Lung (tissue), 12 donors: ENCODE data around the gene ZNF83. TPM values are rescaled to one million over a fixed set of nuclear protein-coding genes. Genes with fewer than 3 reads are reported as not detected.
"Not testable (repeated sequence)": the region's sequence is repeated elsewhere in the genome, so short reads cannot be mapped to it uniquely, and the experiment has no call there.

Experiments
- ATAC-seq: fragments of 200-7000 bp; cut with Tn5 transposase; one replicate; pipeline ENCODE4 v1.9.1; 2020; ENCODE audit warnings: moderate number of reproducible peaks; ENCODE audit not compliant: insufficient read depth, low FRiP score
- DNase-seq, 3 donors: peaks; one replicate each; pipeline ENCODE4 v3.0.0-alpha.2; 2013 to 2017
- H3K27ac ChIP-seq, 2 donors: one replicate each; pipeline ENCODE4 v1.5.1; 2013; ENCODE audit warnings: mild to moderate bottlenecking in 2 of 2, moderate library complexity in 2 of 2, control low read depth in 1 of 2, inconsistent platforms in 1 of 2, low read depth in 1 of 2, low read length in 1 of 2
- H3K27me3 ChIP-seq, 3 donors: one replicate each; pipeline ENCODE4 v1.5.1; 2013; ENCODE audit warnings: low read length in 2 of 3; ENCODE audit not compliant: control insufficient read depth in 3 of 3, insufficient read depth in 3 of 3
- H3K36me3 ChIP-seq, 4 donors: one replicate each; pipeline ENCODE4 v1.5.1; 2013; ENCODE audit warnings: low read length in 4 of 4, mild to moderate bottlenecking in 1 of 4, moderate library complexity in 1 of 4; ENCODE audit not compliant: control insufficient read depth in 4 of 4, insufficient read depth in 4 of 4
- H3K4me1 ChIP-seq, 5 donors: one replicate each; pipeline ENCODE4 v1.5.1; 2013; ENCODE audit warnings: low read length in 5 of 5, mild to moderate bottlenecking in 2 of 5, moderate library complexity in 1 of 5; ENCODE audit not compliant: control insufficient read depth in 5 of 5, insufficient read depth in 5 of 5
- H3K4me3 ChIP-seq: one replicate; pipeline ENCODE4 v1.5.1; 2013; ENCODE audit warnings: mild to moderate bottlenecking, control low read depth, moderate library complexity
- H3K9ac ChIP-seq, 2 donors: one replicate each; pipeline ENCODE4 v1.5.1; 2013; ENCODE audit warnings: low read length in 2 of 2, control low read depth in 1 of 2; ENCODE audit not compliant: insufficient read depth in 1 of 2
- H3K9me3 ChIP-seq, 4 donors: one replicate each; pipeline ENCODE4 v1.5.1; 2013; ENCODE audit warnings: low read length in 3 of 4, mild to moderate bottlenecking in 1 of 4, moderate library complexity in 1 of 4; ENCODE audit not compliant: control insufficient read depth in 4 of 4, insufficient read depth in 3 of 4
- CTCF ChIP-seq: IDR thresholded peaks from 2 replicates; pipeline ENCODE4 v1.5.1; 2012; ENCODE audit warnings: mild to moderate bottlenecking; ENCODE audit errors: control extremely low read depth, extremely low read depth
- WGBS, 2 donors: extraction: QIAGEN DNeasy Blood & Tissue Kit; methylation state at CpG; one replicate each; pipeline ENCODE4 v1.1.7; 2013; 5-methylcytosine and 5-hydroxymethylcytosine counted together
- polyA plus RNA-seq, 2 donors: library from polyadenylated mRNA; stranded (reverse); fragments of 200-250 nt; gene quantifications; one replicate each; pipeline ENCODE4 v1.2.1, GENCODE V29; 2013
- total RNA-seq, 2 donors: library from RNA; depleted of rRNA in 1 of 2; stranded (reverse); fragments of >200 nt in 1 of 2; gene quantifications; one replicate each; pipeline ENCODE4 v1.2.1, GENCODE V29; 2014 to 2021
- donor health status: control.
- donor health status: control.
- donor health status: Bipolar disorder and iron deficiency.
- donor health status: healthy.
- donor health status: DM: yes; HTN: yes; CAD: no.

ZNF83 gene
- total and polyA plus RNA-seq, 4 donors: 14.8 to 118 (median 46.2) TPM

DNA sequence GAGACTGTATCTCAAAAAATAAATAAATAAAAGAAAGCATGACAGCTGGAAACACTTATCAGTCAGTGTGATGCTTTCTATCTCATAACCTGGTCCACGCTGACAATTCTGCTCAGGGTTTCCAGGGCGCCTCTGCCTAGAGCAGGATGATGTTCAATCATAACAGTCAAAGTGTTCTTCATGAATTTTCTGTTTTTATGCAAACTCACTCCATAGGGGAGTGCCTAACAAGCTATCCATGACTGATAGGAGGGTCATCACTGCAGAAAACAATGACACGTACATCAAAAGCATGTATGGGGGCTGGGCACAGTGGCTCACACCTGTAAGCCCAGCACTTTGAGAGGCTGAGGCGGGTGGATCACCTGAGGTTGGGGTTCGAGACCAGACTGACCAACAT lies 41.4 kb upstream of the ZNF83 start:
- ATAC-seq (no peak), DNase-seq (no peak)
- WGBS, 2 donors: 93 to 94% methylated on average over 5 of the region's 5 CpGs
- Histone ChIP-seq H3K27me3 (no peaks in the 10 kb centered on the region), H3K4me1 (no peaks in the 10 kb centered on the region), H3K9ac (no peak overlapping the region), H3K27ac (no peak overlapping the region), H3K4me3 (no peak overlapping the region), H3K36me3 (no peaks in the 10 kb centered on the region), H3K9me3 (peaks cover 0 to 9% (median 0%) of the 10 kb centered on the region in 4 donors)
- TF ChIP-seq CTCF: no peak

- H3K4me3 ChIP-seq, H3K9ac ChIP-seq, H3K36me3 ChIP-seq, H3K27me3 ChIP-seq, H3K4me1 ChIP-seq, DNase-seq, H3K27ac ChIP-seq, H3K9me3 ChIP-seq, ATAC-seq: not testable (repeated sequence)
- 87 to 89% methylated on average over 6 of the region's 6 CpGs for WGBS, 2 donors
Measured at GRCh38 chr19:52675239-52675638, 37.1 kb upstream of the ZNF83 start.

GRCh38 chr19:52673014-52673413 lies 34.9 kb upstream of the ZNF83 start:
- DNase-seq: peak in 1 of 3 donors; percentile 7
- 85 to 90% methylated on average over 4 of the region's 4 CpGs for WGBS, 2 donors
- Histone ChIP-seq H3K36me3 (peaks cover 0 to 1% (median 0%) of the 10 kb centered on the region in 4 donors), H3K27ac (no peak overlapping the region), H3K4me3 (no peak overlapping the region), H3K27me3 (no peaks in the 10 kb centered on the region), H3K4me1 (peaks cover 0 to 4% (median 0%) of the 10 kb centered on the region in 5 donors), H3K9ac (no peak overlapping the region), H3K9me3 (no peaks in the 10 kb centered on the region)
- no peak for TF ChIP-seq CTCF
- no peak for ATAC-seq

DNA sequence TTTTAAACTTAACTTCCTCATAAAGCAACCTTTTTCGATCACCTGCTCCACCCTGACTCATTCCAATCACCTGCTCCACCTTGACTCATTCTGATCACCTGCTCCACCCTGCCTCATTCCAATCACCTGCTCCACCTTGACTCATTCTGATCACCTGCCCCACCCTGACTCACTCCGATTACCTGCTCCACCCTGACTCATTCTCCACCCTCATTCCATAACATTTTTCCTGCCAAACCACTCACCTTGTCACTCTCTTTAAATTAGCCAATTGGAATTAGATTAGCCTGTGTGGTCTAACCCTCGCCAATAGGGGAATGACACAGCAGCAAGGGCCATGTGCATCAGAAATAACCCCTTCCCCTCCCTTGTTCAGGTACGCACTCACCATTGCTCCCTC lies 31.9 kb upstream of the ZNF83 start:
- Histone ChIP-seq H3K27me3 (no peaks in the 10 kb centered on the region), H3K4me1 (peaks cover 0 to 4% (median 0%) of the 10 kb centered on the region in 5 donors), H3K9me3 (peaks cover 0 to 3% (median 0%) of the 10 kb centered on the region in 4 donors), H3K9ac (no peak overlapping the region), H3K27ac (no peak overlapping the region), H3K36me3 (peaks cover 0 to 5% (median 0%) of the 10 kb centered on the region in 4 donors), H3K4me3 (no peak overlapping the region)
- ATAC-seq: no peak
- DNase-seq: no peak
- no peak for TF ChIP-seq CTCF
- WGBS, 2 donors: 89 to 94% methylated on average over 4 of the region's 4 CpGs
